NCI-H1092 (cell line): ENCODE results near the gene GRHL3.

Source experiments
- DNase-seq: peaks from one replicate; lab custom pipeline; 2025; lab: John Stamatoyannopoulos, UW

Gene GRHL3

DNA sequence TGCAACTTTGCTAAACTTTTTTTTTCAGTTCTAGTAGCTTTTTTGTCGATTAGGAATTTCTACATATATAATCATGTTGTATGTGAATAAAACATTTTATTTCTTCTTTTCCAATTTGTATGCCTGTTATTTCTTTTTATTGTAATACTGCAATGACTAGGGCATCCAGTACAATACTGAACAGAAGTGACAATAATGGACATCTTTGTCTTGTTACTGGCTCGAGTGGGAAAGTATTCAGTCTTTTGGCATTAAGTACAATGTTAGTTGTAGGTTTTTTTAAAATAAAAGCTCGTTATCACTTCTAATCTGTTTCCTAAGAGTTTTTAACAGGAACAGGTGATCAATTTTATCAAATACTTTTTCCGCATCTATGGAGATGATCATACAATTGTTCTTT, 84.6 kb downstream of the GRHL3 start:
- no peak for DNase-seq
